Panc1 (cell line): ENCODE results near the gene GKAP1. TPM values are rescaled to one million over a fixed set of nuclear protein-coding genes. Genes with fewer than 3 reads are reported as not detected.

Source experiments
- ATAC-seq: fragments of 200-7000 bp; cut with Tn5 transposase; 2 replicates; pipeline ENCODE4 v1.9.1; 2020; ENCODE audit warnings: mild to moderate bottlenecking, moderate library complexity
- BruUV-seq: library from RNA; stranded (reverse); fragments of 400-500 nt; replicated peaks from 2 replicates; lab custom pipeline; 2021; lab: Mats Ljungman, UMichigan
- CTCF ChIA-PET: fragments of 300-600 bp; sonication (Branson Sonifier 250); formaldehyde crosslinking; loops from one replicate; lab custom pipeline; 2022; ENCODE audit warnings: antibody characterized with exemption; lab: Charles Lee
- POLR2A ChIA-PET: fragments of 300-600 bp; sonication (Branson Sonifier 250); formaldehyde crosslinking; loops from one replicate; lab custom pipeline; 2022; ENCODE audit warnings: antibody characterized with exemption; lab: Charles Lee
- DNase-seq: peaks from one replicate; pipeline ENCODE4 v3.0.0-alpha.2; 2010; ENCODE audit warnings: low read depth, low spot score
- H3K27ac ChIP-seq: 2 replicates; pipeline ENCODE4 v1.5.1; 2011; ENCODE audit warnings: mild to moderate bottlenecking, low read length, inconsistent platforms
- H3K27me3 ChIP-seq: fragments of 200-500 bp; sonication (Bioruptor generic); 2 replicates; pipeline ENCODE4 v1.6.0; 2014; ENCODE audit warnings: low read length, inconsistent platforms; ENCODE audit not compliant: control insufficient read depth, insufficient read depth
- H3K36me3 ChIP-seq: fragments of 200-500 bp; sonication (Bioruptor generic); 2 replicates; pipeline ENCODE4 v1.5.1; 2014; ENCODE audit warnings: inconsistent platforms, mild to moderate bottlenecking, low read length, moderate library complexity; ENCODE audit not compliant: control insufficient read depth, insufficient read depth
- H3K4me1 ChIP-seq: 2 replicates; pipeline ENCODE4 v1.5.1; 2011; ENCODE audit warnings: inconsistent platforms, mild to moderate bottlenecking, low read length, moderate library complexity; ENCODE audit not compliant: control insufficient read depth, insufficient read depth
- H3K4me3 ChIP-seq, 2 experiments: 2 replicates each; pipeline ENCODE4 v1.5.1; 2011 to 2012; ENCODE audit warnings: low read depth in 2 of 2, low read length in 2 of 2, mild to moderate bottlenecking in 2 of 2, inconsistent platforms in 1 of 2, moderate library complexity in 1 of 2
- H3K9me3 ChIP-seq: fragments of 200-500 bp; sonication (Bioruptor generic); 2 replicates; pipeline ENCODE4 v1.5.1; 2014; ENCODE audit warnings: low read depth, mild to moderate bottlenecking, inconsistent platforms, low read length, moderate library complexity; ENCODE audit not compliant: control insufficient read depth, insufficient read depth
- CTCF ChIP-seq: fragments of 450-650 bp; IDR thresholded peaks from 2 replicates; pipeline ENCODE4 v1.5.1; 2017; ENCODE audit warnings: mild to moderate bottlenecking
- POLR2AphosphoS5 ChIP-seq: IDR thresholded peaks from 2 replicates; pipeline ENCODE4 v1.6.1; 2012; ENCODE audit warnings: mild to moderate bottlenecking, low read depth, low read length, moderate library complexity
- REST ChIP-seq, 2 experiments: IDR thresholded peaks; 2 replicates each; pipeline ENCODE4 v1.6.1; 2011 to 2012; ENCODE audit warnings: low read depth in 2 of 2, control low read depth in 1 of 2, low read length in 1 of 2, mild to moderate bottlenecking in 1 of 2, moderate library complexity in 1 of 2; ENCODE audit not compliant: insufficient read depth in 1 of 2
- TCF7L2 ChIP-seq: IDR thresholded peaks from 2 replicates; pipeline ENCODE4 v1.6.1; 2011; ENCODE audit warnings: mild to moderate bottlenecking, low read depth, low read length, inconsistent platforms
- in situ Hi-C: cut with HindIII; loops from 2 replicates; pipeline ENCODE4 v1.10.0; 2016; ENCODE audit warnings: low sequenced_read_pairs, low pct_unique_long_range_greater_than_20kb
- intact Hi-C: fragments of 100-400 bp; cut with micrococcal nuclease; formaldehyde crosslinking; loops from one replicate; pipeline ENCODE4 v1.10.0; 2022; ENCODE audit not compliant: unreplicated experiment
- total RNA-seq: library from RNA; stranded (reverse); gene quantifications from one replicate; pipeline ENCODE4 v1.2.1, GENCODE V29; 2021; ENCODE audit not compliant: unreplicated experiment

Gene GKAP1
- total RNA-seq, 1 experiment from 2014 or later, result 5.2 TPM

- DNase-seq, result no peak
- ChIA-PET CTCF (no interaction called here), POLR2A (no interaction called here)
- no TSS peak for BruUV-seq
- Histone ChIP-seq H3K27me3 (no peaks in the 10 kb centered on the region), H3K36me3 (no peaks in the 10 kb centered on the region), H3K4me1 (no peaks in the 10 kb centered on the region), H3K9me3 (no peaks in the 10 kb centered on the region), H3K27ac (no peak overlapping the region), H3K4me3 (no peak overlapping the region)
- no peak; the same call in 1 of the 2 replicates for ATAC-seq
- in situ Hi-C loops (no loop called here), intact Hi-C loops (no loop called here)
- no peak for TF ChIP-seq REST (IDR thresholded peaks at IDR 0.05; ENCODE audit: insufficient read depth in 1 of 2, low read depth in 2 of 2, low read length in 1 of 2)
- no peak for TF ChIP-seq POLR2AphosphoS5
- TF ChIP-seq TCF7L2, result no peak
- peak; percentile 48 for TF ChIP-seq CTCF
Measured at GRCh38 chr9:83714329-83714728, 103.2 kb downstream of the GKAP1 start.

GRCh38 chr9:83708515-83709158 lies 108.9 kb downstream of the GKAP1 start:
- no peaks in the 10 kb centered on the region for H3K9me3 ChIP-seq
- ChIA-PET POLR2A (no interaction called here), CTCF (no interaction called here)
- no peaks in the 10 kb centered on the region for H3K27me3 ChIP-seq
- in situ Hi-C loops, result no loop called here
- DNase-seq (no peak), ATAC-seq (peak; percentile 62)
- intact Hi-C loops, result no loop called here
- peaks cover 2% of the 10 kb centered on the region for H3K4me1 ChIP-seq
- H3K36me3 ChIP-seq, result no peaks in the 10 kb centered on the region; the same call in 1 of the 2 replicates
- TF ChIP-seq REST (IDR thresholded peaks at IDR 0.05; ENCODE audit: insufficient read depth in 1 of 2, low read depth in 2 of 2, low read length in 1 of 2) (no peak), CTCF (peak; percentile 48)
- TSS peak; percentile 90 for BruUV-seq
- peak overlapping the region; percentile 78 for H3K27ac ChIP-seq
- peak overlapping the region; percentile 85 to 92 for H3K4me3 ChIP-seq
